SK-N-SH (cell line): ENCODE data around the gene CDKL4. TPM values are rescaled to one million over a fixed set of nuclear protein-coding genes. Genes with fewer than 3 reads are reported as not detected.

Experiments
- CTCF ChIA-PET: fragments of 300-600, 350-600 bp; formaldehyde crosslinking; extraction: SDS; loops from one replicate; lab custom pipeline; 2021; lab: Yijun Ruan, JAX
- POLR2A ChIA-PET: fragments of 350-600 bp; sonication (Branson Sonifier 250); formaldehyde crosslinking; extraction: SDS; loops from one replicate; lab custom pipeline; 2020; ENCODE audit warnings: antibody characterized with exemption, inconsistent platforms; lab: Yijun Ruan, JAX
- DNase-seq: peaks from one replicate; pipeline ENCODE4 v3.0.0; 2012
- H2AFZ ChIP-seq: fragments of 200-600 bp; sonication (generic); 2 replicates; pipeline ENCODE4 v1.8.1; 2016; ENCODE audit warnings: antibody characterized with exemption, mild to moderate bottlenecking, low read depth
- H3F3A ChIP-seq: fragments of 200-600 bp; sonication (generic); replicated peaks from 2 replicates; pipeline ENCODE3; 2016; ENCODE audit warnings: antibody characterized with exemption, mild to moderate bottlenecking; ENCODE audit not compliant: insufficient read depth
- H3K27ac ChIP-seq, 2 experiments: fragments of 200-500 bp in 1 of 2; fragments of 200-600 bp in 1 of 2; sonication (Bioruptor generic) in 1 of 2; sonication (generic), shearing (Covaris generic) in 1 of 2; 2 replicates each; pipeline versions ENCODE4 v1.5.1 to v1.6.1; 2014 to 2016; ENCODE audit warnings: low read depth in 2 of 2, inconsistent platforms in 1 of 2, low read length in 1 of 2, mild to moderate bottlenecking in 1 of 2, mixed read lengths in 1 of 2
- H3K27me3 ChIP-seq: fragments of 200-600 bp; sonication (generic), shearing (Covaris generic); 2 replicates; pipeline ENCODE4 v1.6.1; 2016; ENCODE audit warnings: mixed run types; ENCODE audit not compliant: insufficient read depth
- H3K36me3 ChIP-seq, 2 experiments: fragments of 200-500 bp in 1 of 2; fragments of 200-600 bp in 1 of 2; sonication (Bioruptor generic) in 1 of 2; sonication (generic) in 1 of 2; replicated peaks in 1 of 2; 2 replicates each; pipeline versions ENCODE3 to v1.5.1; 2014 to 2016; ENCODE audit warnings: low read length in 1 of 2, mild to moderate bottlenecking in 1 of 2; ENCODE audit not compliant: insufficient read depth in 2 of 2, control insufficient read depth in 1 of 2
- H3K4me1 ChIP-seq, 2 experiments: fragments of 200-500 bp in 1 of 2; fragments of 200-600 bp in 1 of 2; sonication (Bioruptor generic) in 1 of 2; sonication (generic), shearing (Covaris generic) in 1 of 2; 2 replicates each; pipeline versions ENCODE4 v1.5.1 to v1.6.1; 2014 to 2016; ENCODE audit warnings: low read depth in 1 of 2, low read length in 1 of 2, mixed run types in 1 of 2; ENCODE audit not compliant: insufficient read depth in 2 of 2, control insufficient read depth in 1 of 2
- H3K4me2 ChIP-seq: fragments of 200-600 bp; sonication (generic), shearing (Covaris generic); 2 replicates; pipeline ENCODE4 v1.6.1; 2017; ENCODE audit warnings: mixed run types
- H3K4me3 ChIP-seq, 2 experiments: fragments of 200-500 bp in 1 of 2; fragments of 200-600 bp in 1 of 2; sonication (Bioruptor generic) in 1 of 2; sonication (generic), shearing (Covaris generic) in 1 of 2; 2 replicates each; pipeline versions ENCODE4 v1.5.1 to v1.8.1; 2014 to 2016; ENCODE audit warnings: low read depth in 2 of 2, inconsistent platforms in 1 of 2, low read length in 1 of 2, mild to moderate bottlenecking in 1 of 2, mixed read lengths in 1 of 2, moderate library complexity in 1 of 2
- H3K79me2 ChIP-seq: fragments of 200-600 bp; sonication (generic); 2 replicates; pipeline ENCODE4 v1.8.1; 2017; ENCODE audit warnings: mild to moderate bottlenecking; ENCODE audit not compliant: insufficient read depth
- H3K9ac ChIP-seq: fragments of 200-600 bp; sonication (generic); 2 replicates; pipeline ENCODE4 v1.6.1; 2017; ENCODE audit warnings: mixed run types
- H3K9me2 ChIP-seq: fragments of 200-600 bp; sonication (generic); 2 replicates; pipeline ENCODE4 v1.6.1; 2017; ENCODE audit warnings: mixed run types
- H3K9me3 ChIP-seq: fragments of 200-600 bp; sonication (generic); 2 replicates; pipeline ENCODE4 v1.6.1; 2017; ENCODE audit warnings: mixed run types, mild to moderate bottlenecking, moderate library complexity
- H4K20me1 ChIP-seq: fragments of 200-600 bp; sonication (generic); 2 replicates; pipeline ENCODE4 v1.6.1; 2017; ENCODE audit warnings: mild to moderate bottlenecking, mixed run types; ENCODE audit not compliant: insufficient read depth
- CHD2 ChIP-seq: fragments of 150-350 bp; IDR thresholded peaks from 2 replicates; pipeline ENCODE4 v1.6.1; 2018; ENCODE audit warnings: low read length; ENCODE audit not compliant: partially characterized antibody
- EP300 ChIP-seq, 2 experiments: IDR thresholded peaks; 2 replicates each; pipeline versions ENCODE4 v1.4.0 to v1.6.1; 2012; ENCODE audit warnings: borderline replicate concordance in 1 of 2, low read depth in 1 of 2, low read length in 1 of 2
- EZH2phosphoT487 ChIP-seq: fragments of 200-600 bp; sonication (generic); IDR thresholded peaks from 2 replicates; pipeline ENCODE4 v1.6.1; 2017; ENCODE audit warnings: low read depth, mixed run types, mild to moderate bottlenecking, antibody characterized with exemption, moderate library complexity, borderline replicate concordance
- FOXJ3 ChIP-seq: sonication (generic); formaldehyde crosslinking; IDR thresholded peaks from 2 replicates; pipeline ENCODE4 v1.5.1; 2020; ENCODE audit warnings: mild to moderate bottlenecking, missing genetic modification reagents
- FOXM1 ChIP-seq: IDR thresholded peaks from 2 replicates; pipeline ENCODE4 v1.4.0; 2012; ENCODE audit warnings: low read depth, mild to moderate bottlenecking
- GATA2 ChIP-seq: sonication (generic); formaldehyde crosslinking; IDR thresholded peaks from 2 replicates; pipeline ENCODE4 v1.5.0; 2020; ENCODE audit warnings: mild to moderate bottlenecking, missing genetic modification reagents
- NRF1 ChIP-seq: IDR thresholded peaks from 2 replicates; pipeline ENCODE4 v1.6.1; 2012; ENCODE audit warnings: low read depth, mild to moderate bottlenecking, low read length
- RCOR1 ChIP-seq: fragments of 150-350 bp; IDR thresholded peaks from 2 replicates; pipeline ENCODE4 v1.6.1; 2017; ENCODE audit warnings: antibody characterized with exemption, low read length
- RFX5 ChIP-seq: IDR thresholded peaks from 2 replicates; pipeline ENCODE4 v1.6.1; 2012; ENCODE audit warnings: mild to moderate bottlenecking, improper control_type of control experiment, low read length
- SMC3 ChIP-seq: IDR thresholded peaks from 2 replicates; pipeline ENCODE4 v1.6.1; 2012; ENCODE audit warnings: low read depth, low read length, improper control_type of control experiment
- TAF1 ChIP-seq: IDR thresholded peaks from 2 replicates; pipeline ENCODE4 v1.6.1; 2012; ENCODE audit warnings: low read depth, mild to moderate bottlenecking, low read length, moderate library complexity, borderline replicate concordance
- TEAD4 ChIP-seq: IDR thresholded peaks from 2 replicates; pipeline ENCODE4 v1.4.0; 2012; ENCODE audit warnings: mild to moderate bottlenecking, borderline replicate concordance; ENCODE audit not compliant: insufficient read depth
- WGBS: methylation state at CpG from one replicate; pipeline ENCODE4 v1.1.6; 2017; ENCODE audit warnings: low lambda C conversion rate; 5-methylcytosine and 5-hydroxymethylcytosine counted together
- polyA plus RNA-seq, 3 experiments: library from polyadenylated mRNA; depleted of rRNA; stranded (reverse); fragments of >200 nt; gene quantifications; 2 replicates each; pipeline ENCODE4 v1.2.3, GENCODE V29; 2012
- TF ChIP-seq, protein P1 (sequence below): IDR thresholded peaks from 2 replicates; pipeline ENCODE4 v1.4.0; 2012; ENCODE audit warnings: low read depth, borderline replicate concordance
- TF ChIP-seq, protein P2 (sequence below): IDR thresholded peaks from 2 replicates; pipeline ENCODE4 v1.6.1; 2012; ENCODE audit warnings: mild to moderate bottlenecking, low read depth, low read length, moderate library complexity
- TF ChIP-seq, protein P3 (sequence below): fragments of 150-350 bp; IDR thresholded peaks from 2 replicates; pipeline ENCODE4 v1.6.1; 2017; ENCODE audit warnings: antibody characterized with exemption, low read length, low read depth, borderline replicate concordance
- TF ChIP-seq, protein P4 (sequence below): IDR thresholded peaks from 2 replicates; pipeline ENCODE4 v1.4.0; 2012; ENCODE audit warnings: low read depth

CDKL4 gene
- polyA plus RNA-seq, 1 of the 3 experiments (the other 2 are of a cell fraction): 0.81 TPM

DNA sequence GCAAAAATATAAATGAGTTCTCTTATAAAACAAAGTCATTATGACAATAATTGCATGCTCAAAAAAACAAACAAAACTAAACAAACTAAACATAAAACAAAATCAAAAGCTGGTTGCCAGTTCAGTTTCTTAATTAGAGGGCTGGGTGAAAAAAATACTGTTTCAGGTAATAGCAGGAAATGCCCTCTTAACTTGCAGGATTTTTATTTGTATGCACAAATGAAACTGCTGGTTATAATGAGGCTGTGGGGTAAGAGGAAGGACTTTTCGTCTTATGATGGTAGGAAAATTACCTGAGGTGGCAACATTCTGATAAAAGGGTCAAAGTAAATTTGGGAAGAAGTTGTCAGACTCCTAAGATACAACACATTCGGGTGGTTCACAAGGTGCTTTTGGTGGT lies 21.5 kb upstream of the CDKL4 start:
- H3K4me2 ChIP-seq: no peak overlapping the region
- H3K4me3 ChIP-seq: no peak overlapping the region
- H3K9me2 ChIP-seq: no peaks in the 10 kb centered on the region
- H3K36me3 ChIP-seq: peaks cover 51 to 63% of the 10 kb centered on the region in 2 experiments
- H3K79me2 ChIP-seq: no peaks in the 10 kb centered on the region
- POLR2A ChIA-PET: no interaction called here
- peaks cover 5% of the 10 kb centered on the region for H3F3A ChIP-seq
- no peak overlapping the region for H2AFZ ChIP-seq
- TF ChIP-seq, protein P1, sequence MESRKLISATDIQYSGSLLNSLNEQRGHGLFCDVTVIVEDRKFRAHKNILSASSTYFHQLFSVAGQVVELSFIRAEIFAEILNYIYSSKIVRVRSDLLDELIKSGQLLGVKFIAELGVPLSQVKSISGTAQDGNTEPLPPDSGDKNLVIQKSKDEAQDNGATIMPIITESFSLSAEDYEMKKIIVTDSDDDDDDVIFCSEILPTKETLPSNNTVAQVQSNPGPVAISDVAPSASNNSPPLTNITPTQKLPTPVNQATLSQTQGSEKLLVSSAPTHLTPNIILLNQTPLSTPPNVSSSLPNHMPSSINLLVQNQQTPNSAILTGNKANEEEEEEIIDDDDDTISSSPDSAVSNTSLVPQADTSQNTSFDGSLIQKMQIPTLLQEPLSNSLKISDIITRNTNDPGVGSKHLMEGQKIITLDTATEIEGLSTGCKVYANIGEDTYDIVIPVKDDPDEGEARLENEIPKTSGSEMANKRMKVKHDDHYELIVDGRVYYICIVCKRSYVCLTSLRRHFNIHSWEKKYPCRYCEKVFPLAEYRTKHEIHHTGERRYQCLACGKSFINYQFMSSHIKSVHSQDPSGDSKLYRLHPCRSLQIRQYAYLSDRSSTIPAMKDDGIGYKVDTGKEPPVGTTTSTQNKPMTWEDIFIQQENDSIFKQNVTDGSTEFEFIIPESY: no peak
- TF ChIP-seq NRF1: no peak
- TF ChIP-seq SMC3: no peak
- no peak for TF ChIP-seq RCOR1
- no peak for TF ChIP-seq TAF1
- TF ChIP-seq EZH2phosphoT487: no peak
- TF ChIP-seq, protein P2, sequence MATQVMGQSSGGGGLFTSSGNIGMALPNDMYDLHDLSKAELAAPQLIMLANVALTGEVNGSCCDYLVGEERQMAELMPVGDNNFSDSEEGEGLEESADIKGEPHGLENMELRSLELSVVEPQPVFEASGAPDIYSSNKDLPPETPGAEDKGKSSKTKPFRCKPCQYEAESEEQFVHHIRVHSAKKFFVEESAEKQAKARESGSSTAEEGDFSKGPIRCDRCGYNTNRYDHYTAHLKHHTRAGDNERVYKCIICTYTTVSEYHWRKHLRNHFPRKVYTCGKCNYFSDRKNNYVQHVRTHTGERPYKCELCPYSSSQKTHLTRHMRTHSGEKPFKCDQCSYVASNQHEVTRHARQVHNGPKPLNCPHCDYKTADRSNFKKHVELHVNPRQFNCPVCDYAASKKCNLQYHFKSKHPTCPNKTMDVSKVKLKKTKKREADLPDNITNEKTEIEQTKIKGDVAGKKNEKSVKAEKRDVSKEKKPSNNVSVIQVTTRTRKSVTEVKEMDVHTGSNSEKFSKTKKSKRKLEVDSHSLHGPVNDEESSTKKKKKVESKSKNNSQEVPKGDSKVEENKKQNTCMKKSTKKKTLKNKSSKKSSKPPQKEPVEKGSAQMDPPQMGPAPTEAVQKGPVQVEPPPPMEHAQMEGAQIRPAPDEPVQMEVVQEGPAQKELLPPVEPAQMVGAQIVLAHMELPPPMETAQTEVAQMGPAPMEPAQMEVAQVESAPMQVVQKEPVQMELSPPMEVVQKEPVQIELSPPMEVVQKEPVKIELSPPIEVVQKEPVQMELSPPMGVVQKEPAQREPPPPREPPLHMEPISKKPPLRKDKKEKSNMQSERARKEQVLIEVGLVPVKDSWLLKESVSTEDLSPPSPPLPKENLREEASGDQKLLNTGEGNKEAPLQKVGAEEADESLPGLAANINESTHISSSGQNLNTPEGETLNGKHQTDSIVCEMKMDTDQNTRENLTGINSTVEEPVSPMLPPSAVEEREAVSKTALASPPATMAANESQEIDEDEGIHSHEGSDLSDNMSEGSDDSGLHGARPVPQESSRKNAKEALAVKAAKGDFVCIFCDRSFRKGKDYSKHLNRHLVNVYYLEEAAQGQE: no peak
- TF ChIP-seq, protein P3, sequence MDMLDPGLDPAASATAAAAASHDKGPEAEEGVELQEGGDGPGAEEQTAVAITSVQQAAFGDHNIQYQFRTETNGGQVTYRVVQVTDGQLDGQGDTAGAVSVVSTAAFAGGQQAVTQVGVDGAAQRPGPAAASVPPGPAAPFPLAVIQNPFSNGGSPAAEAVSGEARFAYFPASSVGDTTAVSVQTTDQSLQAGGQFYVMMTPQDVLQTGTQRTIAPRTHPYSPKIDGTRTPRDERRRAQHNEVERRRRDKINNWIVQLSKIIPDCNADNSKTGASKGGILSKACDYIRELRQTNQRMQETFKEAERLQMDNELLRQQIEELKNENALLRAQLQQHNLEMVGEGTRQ: no peak
- TF ChIP-seq EP300 (IDR thresholded peaks at IDR 0.05; ENCODE audit: borderline replicate concordance in 1 of 2, low read depth in 1 of 2, low read length in 1 of 2): no peak
- no peak for TF ChIP-seq CHD2
- TF ChIP-seq, protein P4, sequence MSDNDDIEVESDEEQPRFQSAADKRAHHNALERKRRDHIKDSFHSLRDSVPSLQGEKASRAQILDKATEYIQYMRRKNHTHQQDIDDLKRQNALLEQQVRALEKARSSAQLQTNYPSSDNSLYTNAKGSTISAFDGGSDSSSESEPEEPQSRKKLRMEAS: no peak
- TF ChIP-seq FOXM1: no peak
- no peak for TF ChIP-seq RFX5
- no peak for TF ChIP-seq GATA2 (CRISPR knock-in tag)
- no peak for TF ChIP-seq TEAD4
- no peak for TF ChIP-seq FOXJ3 (CRISPR knock-in tag)
- TF ChIP-seq, all 33 proteins: peak for 0
- Histone ChIP-seq H3K9ac (no peak overlapping the region), H4K20me1 (no peaks in the 10 kb centered on the region), H3K9me3 (no peaks in the 10 kb centered on the region; the same call in 1 of the 2 replicates), H3K27me3 (no peaks in the 10 kb centered on the region), H3K27ac (no peak overlapping the region), H3K4me1 (peaks cover 0 to 6% of the 10 kb centered on the region in 2 experiments; a peak in 1 of 4 replicates)
- DNase-seq: no peak
- 92% methylated on average over 2 of the region's 2 CpGs for WGBS
- CTCF ChIA-PET: no interaction called here
